ENCODE data around the gene ULK1. TPM values are rescaled to one million over a fixed set of nuclear protein-coding genes. Genes with fewer than 3 reads are reported as not detected.

ULK1 gene
- total RNA-seq, 1 experiment from 2014 or later = 34.2 TPM

GRCh38 chr12:131847456-131847855, 47.0 kb upstream of the ULK1 start:
- Histone ChIP-seq H3K4me1 (ENCODE audit: control insufficient read depth in 1 of 2, insufficient read depth in 2 of 2, low read length in 2 of 2) (no peaks in the 10 kb centered on the region), H2AFZ (ENCODE audit: low read depth, low read length, poor library complexity, severe bottlenecking) (no peak overlapping the region), H3K79me2 (ENCODE audit: insufficient read depth, low read length) (no peaks in the 10 kb centered on the region), H4K20me1 (ENCODE audit: insufficient read depth) (no peaks in the 10 kb centered on the region), H3K9me2 (ENCODE audit: insufficient read depth) (no peaks in the 10 kb centered on the region), H3K9ac (ENCODE audit: low read length) (no peak overlapping the region), H3K4me2 (ENCODE audit: low read length) (no peak overlapping the region), H3K36me3 (ENCODE audit: control insufficient read depth in 1 of 2, insufficient read depth in 2 of 2, low read length in 2 of 2) (no peaks in the 10 kb centered on the region), H3K4me3 (replicated peaks in 1 of 2; ENCODE audit: low read depth in 1 of 2, low read length in 2 of 2) (no peak overlapping the region), H3K27ac (ENCODE audit: low read depth, low read length) (no peak overlapping the region), H3K27me3 (ENCODE audit: insufficient read depth, low read length) (no peaks in the 10 kb centered on the region), H3K9me3 (ENCODE audit: control insufficient read depth in 1 of 2, insufficient read depth in 1 of 2, low read depth in 1 of 2, low read length in 2 of 2) (no peaks in the 10 kb centered on the region)
- no peak for DNase-seq (ENCODE audit: low read depth, low spot score)
- no TSS peak for BruUV-seq (replicated peaks)
- intact Hi-C loops (cut with micrococcal nuclease) = no loop called here
- POLR2A ChIA-PET = no interaction called here
- TF ChIP-seq RAD21 (IDR thresholded peaks at IDR 0.05; ENCODE audit: low read depth) = no peak
- CTCF ChIA-PET = no interaction called here
- RAD21 ChIA-PET (ENCODE audit: low non-redundant PET in 1 of 2, low total read pairs in 2 of 2, uncharacterized antibody in 2 of 2, unreplicated experiment in 2 of 2) = no interaction called here
- ATAC-seq = no peak

DNA sequence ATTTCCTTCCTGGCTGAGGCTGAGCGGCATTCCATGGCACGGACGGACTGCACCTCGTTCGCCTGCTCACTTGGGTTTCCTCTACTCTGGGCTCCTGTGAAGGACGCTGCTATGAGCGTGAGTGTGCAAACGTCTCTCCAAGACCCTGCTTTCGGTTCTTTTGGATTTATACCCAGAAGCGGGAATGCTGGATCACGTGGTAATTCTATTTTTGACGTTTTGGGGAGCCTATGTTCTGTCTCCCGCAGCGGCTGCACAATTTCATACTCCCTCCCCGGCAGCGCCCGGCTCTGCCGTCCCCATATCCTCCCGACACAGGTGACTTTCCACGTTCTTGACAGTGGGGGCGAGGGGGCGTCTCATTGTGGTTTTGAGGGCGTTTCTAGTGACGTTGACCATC, 45.7 kb upstream of the ULK1 start:
- DNase-seq (ENCODE audit: low read depth, low spot score) (no peak), ATAC-seq (no peak)
- no peak overlapping the region for H3K4me3 ChIP-seq (replicated peaks in 1 of 2; ENCODE audit: low read depth in 1 of 2, low read length in 2 of 2)
- RAD21 ChIA-PET (ENCODE audit: low non-redundant PET in 1 of 2, low total read pairs in 2 of 2, uncharacterized antibody in 2 of 2, unreplicated experiment in 2 of 2) = no interaction called here
- no peaks in the 10 kb centered on the region for H3K9me3 ChIP-seq (ENCODE audit: control insufficient read depth in 1 of 2, insufficient read depth in 1 of 2, low read depth in 1 of 2, low read length in 2 of 2)
- H3K9me2 ChIP-seq (ENCODE audit: insufficient read depth) = no peaks in the 10 kb centered on the region
- no peaks in the 10 kb centered on the region for H3K27me3 ChIP-seq (ENCODE audit: insufficient read depth, low read length)
- no peaks in the 10 kb centered on the region for H4K20me1 ChIP-seq (ENCODE audit: insufficient read depth)
- CTCF ChIA-PET = no interaction called here
- H3K36me3 ChIP-seq (ENCODE audit: control insufficient read depth in 1 of 2, insufficient read depth in 2 of 2, low read length in 2 of 2) = no peaks in the 10 kb centered on the region
- H3K9ac ChIP-seq (ENCODE audit: low read length) = no peak overlapping the region
- intact Hi-C loops (cut with micrococcal nuclease) = no loop called here
- no peak overlapping the region for H3K4me2 ChIP-seq (ENCODE audit: low read length)
- POLR2A ChIA-PET = no interaction called here
- TF ChIP-seq REST (IDR thresholded peaks at IDR 0.05; ENCODE audit: low read depth) (no peak), EZH2 (IDR thresholded peaks at IDR 0.05) (no peak), SRF (IDR thresholded peaks at IDR 0.05; ENCODE audit: low read depth) (no peak), CEBPB (IDR thresholded peaks at IDR 0.05; ENCODE audit: low read depth) (no peak), EZH2phosphoT487 (IDR thresholded peaks at IDR 0.05; ENCODE audit: borderline replicate concordance) (no peak), ZNF274 (IDR thresholded peaks at IDR 0.05; ENCODE audit: low read depth, low read length) (no peak)
- BruUV-seq (replicated peaks) = no TSS peak
- no peaks in the 10 kb centered on the region for H3K79me2 ChIP-seq (ENCODE audit: insufficient read depth, low read length)
- H2AFZ ChIP-seq (ENCODE audit: low read depth, low read length, poor library complexity, severe bottlenecking) = no peak overlapping the region
- H3K4me1 ChIP-seq (ENCODE audit: control insufficient read depth in 1 of 2, insufficient read depth in 2 of 2, low read length in 2 of 2) = no peaks in the 10 kb centered on the region
- H3K27ac ChIP-seq (ENCODE audit: low read depth, low read length) = no peak overlapping the region

Data from HCT116 (cell line).